HG02885 (cell line): ENCODE measurements around the gene CRTC2.

ENCODE experiments used
- ATAC-seq: cut with Tn5 transposase; IDR thresholded peaks from one replicate; pipeline ENCODE4 v1.9.1; 2021; ENCODE audit warnings: mild to moderate bottlenecking; ENCODE audit not compliant: unreplicated experiment, poor library complexity

CRTC2 gene

GRCh38 chr1:153976819-153977249, 18.4 kb upstream of the CRTC2 start:
- no peak for ATAC-seq

- no peak for ATAC-seq
Observed at GRCh38 chr1:153973525-153973924, 15.1 kb upstream of the CRTC2 start.

GRCh38 chr1:153973071-153973470, 14.7 kb upstream of the CRTC2 start:
- ATAC-seq: no peak

- ATAC-seq: no peak
Observed at GRCh38 chr1:153970346-153970745, 11.9 kb upstream of the CRTC2 start.

- no peak for ATAC-seq
Observed at GRCh38 chr1:153968972-153969371, 10.6 kb upstream of the CRTC2 start.

GRCh38 chr1:153968408-153968807, 10.0 kb upstream of the CRTC2 start:
- ATAC-seq: no peak

- ATAC-seq: no peak
Observed at GRCh38 chr1:153968000-153968363, 9.6 kb upstream of the CRTC2 start.

GRCh38 chr1:153967107-153967999, 8.9 kb upstream of the CRTC2 start, which contains the start of gene CREB3L4:
Gene CREB3L4, plus strand, starts transcription at chr1:153967902. Its CDS starts 624 bp downstream, at chr1:153968526.
- ATAC-seq: peak; percentile 75

- ATAC-seq: no peak
Observed at GRCh38 chr1:153963850-153964331, 5.5 kb upstream of the CRTC2 start.

- peak; percentile 56 for ATAC-seq
Observed at GRCh38 chr1:153963030-153963849, 4.8 kb upstream of the CRTC2 start, which contains the start of gene SLC39A1. Gene SLC39A1, minus strand, starts transcription at chr1:153963537. Its CDS starts 822 bp downstream, at chr1:153962715.

- ATAC-seq: no peak
Observed at GRCh38 chr1:153962088-153963029, 3.9 kb upstream of the CRTC2 start.

GRCh38 chr1:153961421-153961820, 3.0 kb upstream of the CRTC2 start:
- no peak for ATAC-seq

GRCh38 chr1:153960206-153960605, 1.8 kb upstream of the CRTC2 start:
- no peak for ATAC-seq

GRCh38 chr1:153959454-153959853, 1.0 kb upstream of the CRTC2 start:
- ATAC-seq: no peak

- ATAC-seq: no peak
Observed at GRCh38 chr1:153958961-153959260, 499 bp upstream of the CRTC2 start.

- peak; percentile 12 for ATAC-seq
Observed at GRCh38 chr1:153957744-153958110, 685 bp downstream of the CRTC2 start.

GRCh38 chr1:153956997-153957715, 1.3 kb downstream of the CRTC2 start:
- ATAC-seq: no peak

- no peak for ATAC-seq
Observed at GRCh38 chr1:153954826-153955225, 3.6 kb downstream of the CRTC2 start.

- ATAC-seq: no peak
Observed at GRCh38 chr1:153953859-153954365, 4.5 kb downstream of the CRTC2 start.
